Right lobe of liver (tissue), 6 donors: ENCODE measurements around the gene DNAAF2. TPM values are rescaled to one million over a fixed set of nuclear protein-coding genes. Genes with fewer than 3 reads are reported as not detected.

Experiments
- ATAC-seq, 4 donors: fragments of 200-7000 bp; cut with Tn5 transposase; one replicate each; pipeline ENCODE4 v1.9.1; 2020; ENCODE audit warnings: mild to moderate bottlenecking in 4 of 4, moderate library complexity in 4 of 4
- DNase-seq, 3 donors: peaks; one replicate each; pipeline ENCODE4 v3.0.0-alpha.2; 2020
- H3K27ac ChIP-seq, 3 donors: fragments of 200-600 bp; one replicate each; pipeline ENCODE4 v1.8.0; 2022
- H3K27me3 ChIP-seq, 2 donors: fragments of 200-600 bp; one replicate each; pipeline ENCODE4 v1.8.0; 2022
- H3K36me3 ChIP-seq, 4 donors: fragments of 200-600 bp; sonication (generic) in 1 of 4; one replicate each; pipeline versions ENCODE4 v1.5.1 to v1.8.0; 2017 to 2022; ENCODE audit warnings: control low read depth in 1 of 4
- H3K4me1 ChIP-seq, 4 donors: fragments of 200-600 bp; sonication (generic) in 1 of 4; one replicate each; pipeline versions ENCODE4 v1.5.1 to v1.8.0; 2017 to 2022; ENCODE audit warnings: control low read depth in 1 of 4
- H3K4me3 ChIP-seq, 3 donors: fragments of 200-600 bp; one replicate each; pipeline ENCODE4 v1.8.0; 2022
- H3K9me3 ChIP-seq, 4 donors: fragments of 200-600 bp; sonication (generic) in 1 of 4; one replicate each; pipeline versions ENCODE4 v1.5.1 to v1.8.0; 2017 to 2022; ENCODE audit warnings: control low read depth in 1 of 4
- CTCF ChIP-seq, 4 donors: fragments of 200-600 bp in 3 of 4; fragments of 450-650 bp in 1 of 4; IDR thresholded peaks; one replicate each; pipeline versions ENCODE4 v1.5.1 to v1.8.0; 2016 to 2022; ENCODE audit warnings: antibody characterized with exemption in 4 of 4, mild to moderate bottlenecking in 2 of 4
- POLR2A ChIP-seq: fragments of 450-650 bp; IDR thresholded peaks from one replicate; pipeline ENCODE4 v1.6.1; 2017; ENCODE audit warnings: antibody characterized with exemption, mild to moderate bottlenecking
- WGBS: methylation state at CpG from one replicate; pipeline ENCODE4 v1.1.6; 2018; ENCODE audit warnings: low coverage, low lambda C conversion rate; ENCODE audit not compliant: insufficient coverage; ENCODE audit errors: missing lambda C conversion rate; 5-methylcytosine and 5-hydroxymethylcytosine counted together
- intact Hi-C, 2 donors: fragments of 100-400 bp; cut with DNase I; formaldehyde crosslinking; loops; one replicate each; pipeline versions ENCODE4 v1.11.2 to v1.14.1; 2022
- total RNA-seq, 6 experiments: library from RNA; depleted of rRNA in 2 of 6; stranded (reverse); fragments of >200 nt in 2 of 6; fragmentation: NEBNext Ultra II Directional in 3 of 6; extraction: Animal tissue kit (Norgen Biotek cat#: 25700) in 3 of 6; gene quantifications; one replicate each; pipeline versions ENCODE4 v1.1.0 to v1.2.4, GENCODE V29; 2016 to 2023
- donor health status: DM: no; HTN: yes; CAD: no.
- donor health status: DM: no; HTN: no; CAD: no.
- donor health status: DM: no; HTN: no; CAD: no.
- donor health status: DM: no; HTN: yes; CAD: no.
- donor health status: DM: no; HTN: yes; CAD: no.

DNAAF2 gene
- total RNA-seq, 6 experiments from 2014 or later = 2.6 to 9.7 (median 6.0) TPM

- Histone ChIP-seq H3K27me3 (no peaks in the 10 kb centered on the region), H3K4me1 (peaks cover 0 to 5% (median 0%) of the 10 kb centered on the region in 4 donors), H3K9me3 (no peaks in the 10 kb centered on the region), H3K36me3 (peaks cover 0 to 10% (median 5%) of the 10 kb centered on the region in 4 donors), H3K27ac (no peak overlapping the region), H3K4me3 (no peak overlapping the region)
- intact Hi-C loops = no loop called here
- 89% methylated on average over 6 of the region's 6 CpGs for WGBS
- ATAC-seq = no peak
- DNase-seq = no peak
- TF ChIP-seq POLR2A (no peak), CTCF (IDR thresholded peaks at IDR 0.05) (no peak)
Measured at GRCh38 chr14:49617852-49618519, 17.1 kb downstream of the DNAAF2 start.

- no peak for ATAC-seq
Measured at GRCh38 chr14:49615776-49616175, 19.3 kb downstream of the DNAAF2 start.

GRCh38 chr14:49614196-49614595, 20.8 kb downstream of the DNAAF2 start:
- TF ChIP-seq CTCF (IDR thresholded peaks at IDR 0.05) (no peak), POLR2A (no peak)
- Histone ChIP-seq H3K36me3 (peaks cover 0 to 10% (median 5%) of the 10 kb centered on the region in 4 donors), H3K27ac (no peak overlapping the region), H3K27me3 (no peaks in the 10 kb centered on the region), H3K9me3 (no peaks in the 10 kb centered on the region), H3K4me3 (no peak overlapping the region), H3K4me1 (no peaks in the 10 kb centered on the region)
- 97% methylated on average over 2 of the region's 2 CpGs for WGBS
- intact Hi-C loops = no loop called here
- DNase-seq (no peak), ATAC-seq (no peak)

More at GRCh38 chr14:49615776-49616175, 19.3 kb downstream of the DNAAF2 start:
- 86% methylated on average over 4 of the region's 6 CpGs for whole genome bisulfite sequencing
- no peaks in the 10 kb centered on the region for H3K9me3 ChIP-seq
- H3K27ac ChIP-seq = no peak overlapping the region
- TF ChIP-seq POLR2A (no peak), CTCF (IDR thresholded peaks at IDR 0.05) (no peak)
- no peak overlapping the region for H3K4me3 ChIP-seq
- no peaks in the 10 kb centered on the region for H3K4me1 ChIP-seq
- DNase-seq = no peak
- no peaks in the 10 kb centered on the region for H3K27me3 ChIP-seq
- intact Hi-C loops = no loop called here
- H3K36me3 ChIP-seq = peaks cover 0 to 10% (median 5%) of the 10 kb centered on the region in 4 donors

- ATAC-seq = no peak
- TF ChIP-seq POLR2A = no peak
- no peak for TF ChIP-seq CTCF (IDR thresholded peaks at IDR 0.05)
- no peak for DNase-seq
- Histone ChIP-seq H3K4me3 (no peak overlapping the region), H3K27me3 (no peaks in the 10 kb centered on the region), H3K27ac (no peak overlapping the region), H3K9me3 (no peaks in the 10 kb centered on the region), H3K4me1 (no peaks in the 10 kb centered on the region), H3K36me3 (no peaks in the 10 kb centered on the region)
- intact Hi-C loops = no loop called here
- WGBS = 93% methylated on average over 4 of the region's 8 CpGs
Measured at GRCh38 chr14:49612671-49613070, 22.4 kb downstream of the DNAAF2 start.
